HL-60/S4 treated with phorbol 12-myristate 13-acetate at 8.2 ng/mL for 4 days and 3 days (cell line): ENCODE measurements around the gene CCDC80.
"Not testable (repeated sequence)": the region's sequence is repeated elsewhere in the genome, so short reads cannot be mapped to it uniquely, and the experiment has no call there.

Experiments used
- in situ Hi-C: fragments of 300-500 bp; cut with MboI; formaldehyde crosslinking; loops from 2 replicates; pipeline ENCODE4 v1.15.0; 2022; ENCODE audit warnings: low sequenced_read_pairs

The CCDC80 gene

DNA sequence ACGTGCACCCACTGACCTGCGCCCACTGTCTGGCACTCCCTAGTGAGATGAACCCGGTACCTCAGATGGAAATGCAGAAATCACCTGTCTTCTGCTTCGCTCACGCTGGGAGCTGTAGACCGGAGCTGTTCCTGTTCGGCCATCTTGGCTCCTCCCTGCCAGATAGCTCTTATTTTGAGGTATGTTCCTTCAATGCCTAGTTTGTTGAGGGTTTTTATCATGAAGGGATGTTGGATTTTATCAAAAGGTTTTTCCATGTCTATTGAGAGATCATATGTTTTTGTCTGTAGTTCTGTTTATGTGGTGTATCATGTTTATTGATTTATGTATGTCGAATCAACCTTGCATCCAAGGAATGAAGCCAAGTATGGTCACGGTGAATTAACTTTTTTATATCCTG is 24.1 kb upstream of the CCDC80 start:
- in situ Hi-C loops = not testable (repeated sequence)

DNA sequence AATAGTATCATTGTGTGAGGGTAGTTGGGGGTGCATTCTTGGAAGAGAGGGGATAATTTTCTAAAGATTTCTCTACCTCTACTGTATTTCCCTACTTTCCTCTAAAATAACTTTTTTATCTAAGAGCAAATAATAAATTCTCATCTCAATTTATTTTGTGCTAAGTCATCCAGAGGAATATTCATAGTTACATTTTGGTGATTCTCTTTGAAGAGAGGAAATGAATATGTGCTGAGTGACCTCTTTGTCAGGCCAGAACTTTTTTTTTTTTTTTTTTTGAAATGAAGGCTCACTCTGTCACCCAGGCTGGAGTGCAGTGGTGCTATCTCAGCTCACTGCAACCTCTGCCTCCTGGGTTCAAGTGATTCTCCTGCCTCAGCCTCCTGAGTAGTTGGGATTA is 15.1 kb upstream of the CCDC80 start:
- in situ Hi-C loops = no loop called here

DNA sequence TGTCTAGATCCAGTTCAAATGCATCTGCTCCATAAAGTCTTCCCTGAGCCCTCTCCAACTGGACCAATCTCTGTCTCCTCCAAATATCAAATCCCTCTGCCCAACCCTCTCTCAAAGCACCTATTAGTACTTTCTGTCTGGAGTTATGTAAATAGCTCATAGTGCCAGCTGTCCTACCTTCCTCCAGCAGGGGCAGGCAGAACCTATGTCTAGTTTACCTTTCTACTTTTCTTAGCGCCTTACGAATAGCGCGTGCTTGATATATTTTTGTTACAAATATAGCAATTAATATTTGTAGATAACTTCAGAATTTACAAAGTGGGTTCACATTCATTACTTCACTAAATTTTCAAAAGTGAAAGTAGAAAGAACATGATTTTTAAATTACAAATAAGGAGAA is 14.0 kb upstream of the CCDC80 start:
- in situ Hi-C loops = no loop called here

DNA sequence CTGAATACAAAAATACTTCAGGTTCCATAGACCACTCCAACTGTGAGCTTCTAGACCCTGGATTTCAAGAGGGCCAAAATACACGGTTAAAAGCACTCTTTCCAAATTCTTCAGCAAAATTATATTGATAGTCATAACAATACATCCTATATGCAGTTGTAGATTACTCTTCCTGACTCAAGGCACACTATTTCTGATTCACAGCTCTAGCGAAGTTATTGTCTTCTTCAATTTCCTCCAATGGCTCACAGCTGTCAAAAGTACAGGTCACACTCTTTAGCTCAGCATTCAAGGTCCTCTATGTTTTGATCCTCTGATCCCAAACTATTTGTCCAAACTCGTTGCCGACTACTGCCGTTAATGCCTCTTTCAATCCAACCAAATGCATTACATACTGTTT is 13.5 kb upstream of the CCDC80 start:
- in situ Hi-C loops = no loop called here

DNA sequence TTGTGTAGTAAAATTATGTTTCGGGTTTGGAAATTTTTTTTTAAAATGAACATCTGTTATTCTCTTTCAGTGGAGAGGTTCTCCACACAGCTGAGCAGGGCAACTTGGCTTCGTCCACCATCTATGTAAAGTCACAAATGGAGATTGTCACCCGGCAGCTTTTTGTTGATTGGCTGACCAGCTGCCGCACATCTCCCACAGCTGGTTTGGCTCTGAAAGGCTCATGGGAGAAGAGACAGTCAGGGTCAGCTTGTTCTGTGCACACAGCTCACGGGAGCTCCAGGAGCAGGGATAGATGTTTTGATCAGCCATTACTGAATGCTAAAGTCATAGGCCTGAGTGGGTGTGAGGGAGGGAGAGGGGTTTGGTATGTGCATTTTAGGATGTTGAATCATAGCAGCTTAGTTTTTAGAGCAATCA is 12.9 kb upstream of the CCDC80 start:
- in situ Hi-C loops = no loop called here

DNA sequence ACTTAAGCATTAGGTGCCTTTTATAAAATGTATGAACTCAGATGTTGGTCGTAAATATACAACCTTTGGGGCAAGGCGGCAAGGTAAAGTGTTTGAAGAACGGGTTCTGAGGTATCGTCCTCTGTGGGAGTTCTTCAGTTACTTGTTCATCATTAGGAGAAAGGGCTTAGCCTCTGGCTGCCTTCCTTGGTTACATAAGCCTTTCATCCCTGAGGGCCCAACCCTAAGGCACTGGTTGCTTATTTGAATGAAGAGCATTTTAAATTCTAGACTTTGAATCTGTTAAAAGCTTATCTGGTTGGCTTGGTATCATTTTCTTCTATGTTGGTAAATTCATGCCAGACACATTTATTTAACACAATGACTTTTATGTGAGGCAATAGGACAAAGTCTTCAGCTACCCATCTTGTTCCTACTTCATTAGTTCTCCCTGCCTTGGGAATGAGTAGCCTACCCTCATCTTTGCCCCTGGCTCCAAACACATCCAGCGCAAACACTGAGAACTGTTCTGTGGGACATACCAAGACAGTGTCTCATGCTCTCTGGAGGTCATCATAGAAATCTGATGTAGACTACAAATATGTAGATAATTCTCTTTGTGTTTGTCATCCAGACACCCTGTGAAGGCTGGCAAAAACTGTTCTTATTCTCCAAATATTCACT is 12.4 kb upstream of the CCDC80 start:
- in situ Hi-C loops = no loop called here

DNA sequence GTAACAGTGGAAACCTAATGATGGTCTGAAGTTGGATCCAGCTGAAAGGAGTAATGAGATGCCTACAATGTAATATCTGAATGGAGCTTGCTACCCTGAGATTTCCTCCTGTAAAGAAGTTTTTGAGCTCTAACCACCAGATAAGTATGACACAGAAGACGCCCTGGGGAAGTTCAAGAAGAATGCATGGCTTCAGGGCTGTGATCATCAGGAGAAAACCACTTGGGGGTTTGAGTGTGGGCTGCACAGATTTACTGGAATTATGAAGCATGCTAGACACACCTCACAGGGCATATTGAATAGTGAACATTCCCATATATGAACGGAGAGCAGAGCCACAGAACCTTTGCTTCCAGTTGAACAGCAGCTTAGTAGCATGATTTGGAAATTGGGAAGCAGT is 10.6 kb upstream of the CCDC80 start:
- in situ Hi-C loops = no loop called here

DNA sequence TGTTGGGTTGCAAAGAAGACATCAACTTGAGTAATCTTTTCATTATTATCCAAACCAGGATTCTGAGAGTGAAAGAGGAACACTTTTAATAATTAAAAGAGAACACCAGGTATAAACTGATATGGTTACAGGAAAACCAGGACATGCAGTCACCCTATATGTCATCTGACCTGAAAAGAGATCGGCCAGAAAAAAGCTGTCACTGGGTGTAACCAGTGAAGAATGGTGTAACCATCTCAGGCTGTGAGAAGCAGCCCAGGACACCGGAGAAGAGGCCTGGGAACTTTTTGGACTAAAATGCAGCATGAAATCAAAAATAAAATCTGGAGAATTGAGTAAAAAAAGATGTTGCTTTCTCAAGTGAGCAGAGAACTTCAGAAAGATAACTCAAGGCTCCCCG is 10.1 kb upstream of the CCDC80 start:
- in situ Hi-C loops = no loop called here

DNA sequence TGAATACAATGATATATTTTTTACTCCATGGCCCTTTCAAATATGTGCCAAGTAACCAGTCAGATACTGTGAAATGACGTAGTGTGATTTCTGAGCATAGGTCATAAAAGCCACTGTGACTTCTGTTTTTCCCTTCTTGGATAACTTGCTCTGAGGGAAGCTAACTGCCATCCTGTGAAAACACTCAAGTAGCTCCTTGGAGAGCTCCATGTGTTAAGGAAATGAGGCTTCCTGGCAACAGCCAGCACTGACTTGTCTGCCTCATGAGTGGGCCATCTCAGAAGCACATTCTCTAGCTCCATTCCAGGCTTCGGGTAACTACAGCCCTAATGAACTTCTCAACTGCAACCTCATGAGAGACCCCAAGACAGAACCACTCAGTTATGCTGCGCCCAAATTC is 9.5 kb upstream of the CCDC80 start:
- in situ Hi-C loops = no loop called here

DNA sequence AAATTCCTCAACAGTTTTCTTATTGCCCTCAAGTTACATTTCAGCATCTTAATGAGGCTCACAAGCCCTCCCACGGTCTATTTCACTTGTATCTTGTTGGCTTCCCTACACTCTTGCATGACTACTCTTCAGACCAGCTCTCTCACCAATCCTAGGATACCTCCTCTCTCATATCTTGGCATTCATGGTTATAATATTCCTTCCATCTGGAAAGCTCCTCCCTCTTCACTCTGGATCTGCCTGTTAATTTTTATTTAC is 8.5 kb upstream of the CCDC80 start:
- in situ Hi-C loops = loop anchor here (25.0 kb wide), 2 partner anchors 338 to 638 kb away; partner anchors contain the start of genes CD200R1 and GTPBP8

DNA sequence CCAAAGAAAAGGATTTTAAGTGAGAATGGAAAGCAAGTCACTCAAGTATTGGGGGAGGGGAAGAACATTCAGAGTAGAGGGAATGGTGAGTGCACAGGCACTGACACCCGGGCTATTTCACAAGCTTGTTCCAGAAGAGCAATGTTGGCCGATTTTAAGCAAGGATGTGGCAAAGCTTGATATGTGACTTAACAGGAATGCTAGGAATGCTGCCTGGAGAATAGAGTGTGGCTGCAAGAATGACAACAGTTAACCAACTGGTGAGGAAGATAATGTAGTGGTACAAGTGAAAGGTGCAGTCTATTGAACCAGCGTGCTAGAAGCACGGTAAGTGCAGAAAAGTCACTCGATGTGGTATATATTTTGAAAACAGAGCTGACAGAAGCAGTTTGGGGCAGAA is 6.2 kb upstream of the CCDC80 start:
- in situ Hi-C loops = loop anchor here (25.0 kb wide), 2 partner anchors 340 to 640 kb away; partner anchors contain the start of genes CD200R1 and GTPBP8

DNA sequence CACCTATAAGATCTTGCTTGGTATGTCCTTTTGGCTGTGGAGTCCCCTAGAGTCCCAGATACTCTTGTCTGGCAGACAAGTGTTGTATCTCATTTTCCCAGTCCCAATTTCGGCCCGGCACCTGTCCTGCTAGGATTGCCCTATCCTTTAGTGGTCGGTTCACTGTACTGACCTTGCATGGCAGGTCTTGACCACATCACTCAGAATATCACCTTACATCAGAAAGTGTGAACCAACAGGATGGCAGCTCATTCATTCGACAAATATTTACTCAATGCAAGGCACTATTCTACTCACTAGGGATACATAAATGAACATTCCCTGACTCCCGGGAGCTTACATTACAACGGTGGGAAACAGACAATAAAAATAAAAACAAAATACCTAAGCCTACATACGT is 5.7 kb upstream of the CCDC80 start:
- in situ Hi-C loops = loop anchor here (25.0 kb wide), 2 partner anchors 341 to 641 kb away; partner anchors contain the start of genes CD200R1 and GTPBP8

DNA sequence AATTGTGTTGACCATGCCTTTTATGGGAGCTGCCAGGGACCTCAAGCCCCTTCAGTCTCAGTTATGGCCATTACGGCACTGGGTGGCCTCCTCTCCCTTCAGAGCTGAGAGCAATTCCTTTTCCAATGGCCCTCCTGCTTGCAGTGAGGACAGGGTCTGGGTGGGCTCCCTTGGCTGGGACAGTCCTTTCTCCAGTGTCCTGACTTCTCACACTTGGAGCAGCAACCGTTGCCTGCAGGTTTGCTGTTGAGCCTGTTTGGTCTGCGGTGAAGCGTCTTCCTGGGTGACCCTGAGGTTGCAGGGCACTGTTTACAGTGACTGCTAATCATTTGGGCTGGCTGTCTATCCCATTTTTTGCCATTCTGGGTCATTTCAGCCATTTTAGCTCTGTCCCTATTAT is 3.5 kb upstream of the CCDC80 start:
- in situ Hi-C loops = loop anchor here (25.0 kb wide), 2 partner anchors 343 to 643 kb away; partner anchors contain the start of genes CD200R1 and GTPBP8

DNA sequence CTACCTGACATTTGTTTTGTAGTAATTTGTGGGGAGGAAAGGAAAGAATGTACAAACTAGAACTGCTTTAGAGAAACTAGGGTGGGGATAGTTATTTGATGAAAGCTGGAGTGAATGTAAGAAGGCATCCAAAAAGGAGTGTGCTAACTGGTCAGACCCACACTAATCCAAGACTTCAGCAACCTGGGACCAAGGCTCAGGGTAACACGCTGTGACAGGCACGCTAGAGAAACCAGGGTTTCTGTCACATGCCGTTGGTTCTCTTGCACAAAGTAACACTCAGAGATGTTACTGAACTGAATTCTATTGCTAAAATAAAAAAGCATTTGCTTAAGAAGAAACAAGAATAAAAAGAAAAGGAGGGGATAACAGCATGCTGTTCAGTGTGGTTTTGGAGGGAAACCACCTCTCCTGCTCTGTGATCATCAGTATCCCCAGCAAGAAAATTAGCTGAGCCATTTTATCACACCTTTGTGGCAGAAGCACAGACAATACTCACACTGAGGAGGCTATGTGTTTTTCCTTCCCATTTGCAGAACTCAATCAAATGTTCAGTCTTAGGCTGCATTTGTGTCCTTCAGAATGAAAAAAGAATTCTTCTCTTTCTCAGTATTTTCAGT is 2.8 kb upstream of the CCDC80 start:
- in situ Hi-C loops = loop anchor here (25.0 kb wide), 2 partner anchors 344 to 644 kb away; partner anchors contain the start of genes CD200R1 and GTPBP8

DNA sequence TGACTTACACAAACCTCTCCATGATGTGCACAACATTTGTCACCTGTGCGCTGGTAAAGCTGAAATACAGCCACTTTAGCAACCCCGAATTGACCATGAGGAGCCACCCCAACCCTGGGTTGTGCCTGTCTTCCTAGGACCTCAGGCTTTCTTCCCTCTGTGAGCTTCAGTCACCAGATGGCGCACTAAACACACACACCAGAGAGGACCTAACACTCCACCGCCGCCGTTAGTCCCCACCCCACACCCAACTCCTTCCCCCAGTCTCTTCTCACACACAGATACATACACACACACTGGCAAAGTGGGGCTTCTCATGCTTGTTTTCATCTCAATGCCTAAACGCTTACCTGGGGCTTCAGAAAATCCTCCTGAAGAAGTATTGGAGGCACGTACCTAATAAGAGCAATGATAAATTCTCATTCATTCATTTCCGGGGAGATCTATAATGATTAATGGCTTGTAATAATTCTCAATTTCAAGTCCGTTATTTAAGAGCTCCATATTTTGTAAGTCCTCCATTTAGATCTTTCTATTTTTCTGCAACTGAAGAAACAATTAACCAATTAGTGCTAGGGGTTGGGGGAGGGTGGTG is 2.1 kb upstream of the CCDC80 start:
- in situ Hi-C loops = loop anchor here (25.0 kb wide), 2 partner anchors 344 to 644 kb away; partner anchors contain the start of genes CD200R1 and GTPBP8

DNA sequence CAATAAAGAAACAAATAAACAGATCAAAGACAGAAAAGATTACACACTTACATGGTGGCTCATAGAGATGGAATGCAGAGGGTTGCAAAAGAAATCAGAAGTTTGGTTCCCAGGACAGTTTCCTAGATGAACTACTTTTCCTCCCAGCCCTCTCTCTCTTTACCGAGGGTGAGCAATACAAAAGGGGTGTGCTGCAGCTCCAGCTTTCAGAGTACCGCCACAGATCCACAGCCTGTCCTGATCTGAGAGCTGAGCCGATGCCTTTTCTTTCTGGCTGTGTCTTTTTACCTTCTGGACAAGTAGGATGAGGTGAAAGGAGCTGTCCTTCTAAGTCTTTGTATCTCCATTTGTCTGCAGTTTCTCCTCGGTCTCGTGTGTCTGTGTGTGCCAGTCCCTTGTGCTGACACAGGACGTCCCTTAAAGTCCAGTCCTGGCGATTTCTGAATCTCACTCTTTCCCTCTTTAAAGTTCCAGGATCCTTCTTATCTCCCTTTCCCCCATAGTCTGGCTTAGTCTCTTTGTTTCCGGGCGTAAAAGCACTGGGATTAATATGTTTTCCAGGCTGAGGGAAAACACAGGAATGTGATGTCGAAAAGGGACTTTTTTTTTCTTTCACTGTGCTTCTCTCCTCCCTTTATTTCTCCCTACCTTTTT is 540 bp downstream of the CCDC80 start:
- in situ Hi-C loops = loop anchor here (25.0 kb wide), 2 partner anchors 347 to 647 kb away; partner anchors contain the start of genes CD200R1 and GTPBP8

DNA sequence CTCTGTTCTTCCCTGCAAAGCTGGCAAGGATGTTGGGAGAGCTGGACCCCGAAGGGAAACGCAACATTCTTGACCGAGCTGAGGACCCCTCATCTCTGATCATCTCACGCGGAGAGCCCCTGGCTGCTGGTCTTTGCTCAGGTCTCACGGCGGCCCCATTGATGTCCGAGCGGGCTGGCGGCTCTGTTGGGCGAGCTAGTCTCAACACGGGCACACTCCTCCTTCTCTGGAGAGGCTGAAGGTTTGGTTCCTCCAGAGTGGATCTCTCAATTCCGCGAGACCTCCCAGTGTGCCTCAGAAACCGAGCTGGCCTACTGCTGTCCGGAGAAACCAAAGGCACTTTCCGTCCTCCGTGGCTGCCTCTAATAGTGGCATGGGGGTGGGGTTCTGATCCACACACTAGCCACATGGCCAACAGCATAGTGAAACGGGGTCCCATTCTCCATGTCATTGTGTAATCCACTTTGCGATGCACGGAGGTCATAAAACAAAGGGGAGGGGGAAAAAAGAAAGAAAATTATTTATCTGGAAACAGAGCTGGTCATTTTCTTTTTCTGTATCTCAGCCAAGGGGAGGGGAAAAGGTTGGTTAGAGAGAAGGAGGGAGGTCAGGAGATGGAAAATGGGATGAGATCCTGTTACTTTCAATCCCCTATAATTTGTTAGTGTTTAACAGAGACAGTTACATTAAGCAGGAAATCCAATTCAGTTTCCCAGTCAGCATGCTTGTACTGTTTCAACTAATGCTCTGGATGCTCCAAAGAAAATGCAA is 1.3 kb downstream of the CCDC80 start:
- in situ Hi-C loops = loop anchor here (25.0 kb wide), 2 partner anchors 348 to 648 kb away; partner anchors contain the start of genes CD200R1 and GTPBP8

DNA sequence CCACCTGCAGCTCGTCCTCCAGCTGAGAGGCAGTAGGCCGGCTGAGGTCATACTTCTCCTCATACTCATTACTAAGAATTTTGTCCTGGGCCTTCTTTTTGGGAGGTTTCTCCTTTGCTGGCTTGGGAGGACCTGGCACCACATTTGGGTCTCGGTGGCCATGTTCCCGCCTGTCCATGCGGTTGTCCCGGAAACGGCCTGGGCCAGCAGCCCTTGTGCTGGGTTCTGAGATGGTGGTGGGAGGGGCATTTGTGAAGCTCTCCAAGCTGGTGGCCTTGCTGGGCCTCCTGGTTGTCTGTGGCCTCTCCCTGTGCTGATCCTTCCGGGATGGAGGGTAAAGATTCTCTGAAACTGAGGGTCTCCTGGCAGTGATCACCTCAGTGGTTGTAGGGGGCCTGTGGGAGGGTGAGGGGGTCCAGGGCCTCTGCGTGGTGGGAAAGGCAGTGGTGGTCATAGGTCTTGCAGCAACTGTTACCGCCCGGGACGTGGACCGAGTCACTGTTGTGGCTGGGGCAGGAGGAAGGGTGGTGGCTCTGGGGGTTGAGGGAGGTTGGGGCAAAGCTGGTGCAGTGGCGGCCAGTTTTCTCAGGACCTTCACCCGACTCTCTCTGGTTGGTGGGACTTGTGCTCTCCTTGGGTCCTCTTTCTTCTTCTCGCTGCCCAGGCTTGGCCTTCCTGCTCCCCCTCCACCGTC is 2.5 kb downstream of the CCDC80 start:
- in situ Hi-C loops = loop anchor here (25.0 kb wide), 2 partner anchors 349 to 649 kb away; partner anchors contain the start of genes CD200R1 and GTPBP8

DNA sequence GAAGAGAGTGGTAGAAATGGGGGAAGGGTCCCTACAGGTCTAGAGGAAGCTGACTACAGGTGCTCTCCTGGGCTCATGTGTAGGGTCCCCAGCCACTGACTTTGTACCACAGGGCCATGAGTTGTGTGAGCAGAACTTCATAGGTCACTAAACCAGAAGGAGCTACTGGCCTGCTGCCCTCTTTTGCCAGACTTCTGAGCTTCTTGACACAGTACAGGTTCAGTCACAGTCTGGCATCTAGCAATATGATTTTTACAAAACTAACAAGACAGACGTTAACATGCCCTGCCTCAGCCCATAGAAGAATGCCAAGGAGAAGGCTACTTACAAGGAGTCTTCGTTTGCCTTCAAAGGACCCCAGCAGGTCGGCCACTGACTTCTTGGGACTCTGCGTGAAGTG is 3.2 kb downstream of the CCDC80 start:
- in situ Hi-C loops = loop anchor here (25.0 kb wide), 2 partner anchors 350 to 650 kb away; partner anchors contain the start of genes CD200R1 and GTPBP8

DNA sequence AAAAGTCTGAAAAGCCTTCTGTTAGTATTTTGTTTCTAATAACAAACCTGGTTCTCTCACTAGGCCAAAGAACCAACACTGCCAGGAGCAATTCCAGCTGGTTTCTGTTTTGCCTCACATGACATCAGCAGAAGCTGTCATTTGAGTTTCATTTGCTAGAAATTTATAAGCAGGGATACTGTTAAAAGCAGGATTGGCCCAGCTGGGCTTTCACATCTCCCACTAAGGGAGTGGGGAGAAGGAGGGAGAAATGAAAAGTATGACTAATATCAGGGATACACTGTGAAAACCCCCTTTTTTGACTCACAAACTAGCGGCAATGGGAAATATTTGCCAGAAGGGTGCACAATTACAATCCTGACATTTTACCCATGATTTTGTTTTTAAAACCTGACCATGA is 5.3 kb downstream of the CCDC80 start:
- in situ Hi-C loops = loop anchor here (25.0 kb wide), 2 partner anchors 352 to 652 kb away; partner anchors contain the start of genes CD200R1 and GTPBP8
